ENCODE results near the gene FADS1.
A peak's percentile ranks its signal among the peaks of the same experiment; 100 is the strongest.

The FADS1 gene

DNA sequence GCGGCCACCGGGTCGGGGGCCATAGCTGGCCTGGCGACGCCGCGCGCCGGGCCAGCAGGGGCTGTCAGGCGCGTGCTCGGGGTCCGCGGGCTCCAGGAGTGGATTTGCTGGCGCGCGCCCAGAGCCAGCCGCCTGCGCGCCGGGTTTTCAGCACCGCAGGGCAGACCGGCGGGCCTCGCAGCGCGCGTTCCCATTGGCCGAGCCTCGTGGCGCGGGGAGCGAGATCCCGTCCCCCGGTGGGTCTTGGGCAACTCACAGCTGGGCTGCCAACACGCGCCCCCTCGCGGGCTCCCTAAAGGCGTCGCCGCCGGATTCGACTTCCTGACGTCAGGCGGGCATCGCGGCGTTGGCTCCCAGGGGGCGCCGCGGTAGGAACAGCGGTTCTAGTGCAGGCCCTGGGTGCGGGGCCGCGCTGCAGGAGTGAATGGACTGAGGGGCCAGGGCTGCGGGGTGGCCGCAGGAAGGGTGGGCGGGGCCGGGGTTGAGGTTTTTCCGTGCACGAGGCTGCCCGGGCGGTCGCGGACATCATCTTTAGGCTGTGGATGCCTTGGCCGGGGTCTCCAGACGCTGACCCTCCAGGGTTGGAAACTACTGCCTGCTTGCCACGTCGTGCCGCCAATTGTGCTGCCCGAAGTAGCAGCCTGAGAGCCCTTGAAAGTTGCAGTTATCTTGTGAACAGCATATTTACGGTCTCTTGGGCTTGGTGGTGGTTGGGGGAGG is at the start of gene FADS1:
FADS1 (minus strand) TSS at position 268 of the 720 bp plus-strand sequence; CDS start at position 194, 74 bp downstream.
- DNase-seq = peak; percentile 98

DNA sequence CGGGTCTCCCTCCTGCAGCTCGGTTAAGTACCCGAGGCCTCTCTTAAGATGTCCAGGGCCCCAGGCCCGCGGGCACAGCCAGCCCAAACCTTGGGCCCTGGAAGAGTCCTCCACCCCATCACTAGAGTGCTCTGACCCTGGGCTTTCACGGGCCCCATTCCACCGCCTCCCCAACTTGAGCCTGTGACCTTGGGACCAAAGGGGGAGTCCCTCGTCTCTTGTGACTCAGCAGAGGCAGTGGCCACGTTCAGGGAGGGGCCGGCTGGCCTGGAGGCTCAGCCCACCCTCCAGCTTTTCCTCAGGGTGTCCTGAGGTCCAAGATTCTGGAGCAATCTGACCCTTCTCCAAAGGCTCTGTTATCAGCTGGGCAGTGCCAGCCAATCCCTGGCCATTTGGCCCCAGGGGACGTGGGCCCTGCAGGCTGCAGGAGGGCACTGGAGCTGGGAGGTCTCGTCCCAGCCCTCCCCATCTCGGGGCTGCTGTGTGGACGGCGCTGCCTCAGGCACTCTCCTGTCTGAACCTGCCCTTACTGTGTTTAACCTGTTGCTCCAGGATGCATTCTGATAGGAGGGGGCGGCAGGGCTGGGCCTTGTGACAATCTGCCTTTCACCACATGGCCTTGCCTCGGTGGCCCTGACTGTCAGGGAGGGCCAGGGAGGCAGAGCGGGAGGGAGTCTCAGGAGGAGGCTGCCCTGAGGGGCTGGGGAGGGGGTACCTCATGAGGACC is 49.6 kb upstream of the FADS1 start:
- DNase-seq = no peak

DNA sequence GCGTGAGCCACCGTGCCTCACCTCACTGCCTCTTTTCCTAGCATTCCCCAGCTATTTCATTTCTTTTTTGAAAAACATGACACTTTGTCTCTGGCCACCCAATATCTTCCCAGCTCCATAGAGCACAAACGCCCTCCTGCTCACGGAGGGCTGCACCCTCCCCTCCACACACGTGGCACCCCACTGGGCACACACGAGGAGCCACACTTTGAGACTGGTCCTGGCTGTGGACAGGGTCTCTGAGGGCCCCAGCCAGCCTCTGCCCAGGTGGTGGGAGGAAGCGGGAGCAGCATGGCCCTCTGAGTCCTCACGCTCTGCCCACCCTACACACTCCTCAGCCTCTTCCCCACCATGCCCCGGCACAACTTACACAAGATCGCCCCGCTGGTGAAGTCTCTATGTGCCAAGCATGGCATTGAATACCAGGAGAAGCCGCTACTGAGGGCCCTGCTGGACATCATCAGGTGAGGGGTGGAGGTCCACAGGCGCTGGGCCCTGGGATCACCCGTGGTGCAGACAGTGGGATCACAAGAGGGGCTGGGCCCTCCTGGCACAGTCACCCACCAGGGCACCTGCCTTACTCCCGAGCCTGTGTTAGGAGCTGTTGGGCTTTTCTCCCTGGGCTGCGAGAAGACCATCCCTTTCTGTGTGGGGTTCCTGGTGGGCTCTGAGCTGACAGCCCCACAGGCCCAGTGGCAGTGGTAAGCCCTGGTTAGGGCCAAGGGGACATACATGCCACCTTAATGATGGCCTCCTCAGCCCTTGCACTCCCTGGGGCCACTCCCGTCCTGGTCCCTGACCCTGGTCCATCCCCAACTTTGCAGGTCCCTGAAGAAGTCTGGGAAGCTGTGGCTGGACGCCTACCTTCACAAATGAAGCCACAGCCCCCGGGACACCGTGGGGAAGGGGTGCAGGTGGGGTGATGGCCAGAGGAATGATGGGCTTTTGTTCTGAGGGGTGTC is 48.3 kb upstream of the FADS1 start:
- DNase-seq = no peak

DNA sequence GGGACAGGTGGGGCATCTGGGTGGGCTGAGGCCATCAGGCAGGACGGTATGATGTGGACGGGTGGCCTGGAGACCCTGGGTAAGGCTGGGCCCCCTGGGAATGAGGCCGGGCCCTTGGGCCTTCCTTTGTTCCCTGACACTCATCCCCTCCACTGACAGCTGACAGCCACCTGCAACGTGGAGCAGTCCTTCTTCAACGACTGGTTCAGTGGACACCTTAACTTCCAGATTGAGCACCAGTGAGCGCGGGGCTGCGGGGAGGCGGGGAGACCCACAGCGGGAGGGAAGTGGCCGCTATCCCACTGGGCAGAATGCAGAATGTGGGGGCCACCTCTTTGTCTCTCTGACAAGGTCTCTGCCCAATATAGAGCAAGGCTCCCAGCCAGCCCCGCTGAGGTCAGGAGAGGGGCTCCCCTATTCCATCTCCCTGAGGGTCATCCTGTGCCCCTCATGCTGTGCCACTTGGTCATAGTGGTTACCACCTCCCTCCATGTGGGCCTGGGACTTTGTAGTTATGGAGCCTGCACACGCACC is 46.8 kb upstream of the FADS1 start:
- DNase-seq = no peak

DNA sequence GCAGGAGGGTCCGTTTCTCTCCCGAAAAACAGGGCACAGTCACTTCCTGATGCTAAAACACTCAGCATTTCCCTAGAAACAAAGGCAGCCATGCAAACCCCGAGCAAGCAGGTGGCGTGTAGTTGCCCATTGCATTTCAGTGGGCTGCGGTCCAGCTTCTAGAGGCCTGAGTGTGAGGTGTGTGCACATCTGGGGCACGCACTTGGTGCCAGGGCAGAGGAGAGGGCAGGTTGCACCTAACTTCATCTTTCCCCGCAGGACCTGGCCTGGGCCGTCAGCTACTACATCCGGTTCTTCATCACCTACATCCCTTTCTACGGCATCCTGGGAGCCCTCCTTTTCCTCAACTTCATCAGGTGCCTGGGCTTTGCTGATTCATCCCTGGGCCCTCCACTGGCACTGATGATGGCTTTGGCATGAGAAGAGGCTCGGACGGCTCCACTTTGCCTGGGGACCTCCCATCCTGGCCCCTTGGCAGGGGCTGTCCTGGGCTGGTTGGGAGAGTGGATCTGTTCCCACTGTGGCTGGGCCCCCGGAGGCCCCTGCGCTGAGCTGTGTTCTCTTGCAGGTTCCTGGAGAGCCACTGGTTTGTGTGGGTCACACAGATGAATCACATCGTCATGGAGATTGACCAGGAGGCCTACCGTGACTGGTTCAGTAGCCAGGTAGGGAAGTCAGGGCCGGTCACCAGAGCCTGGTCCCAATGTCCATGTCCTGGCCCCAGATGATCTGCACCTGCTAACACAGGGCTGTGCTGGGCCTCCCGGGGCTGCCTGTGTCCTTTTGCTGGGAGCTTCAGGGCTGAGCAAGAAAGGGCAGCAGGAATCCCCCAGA is 46.1 kb upstream of the FADS1 start:
- DNase-seq = no peak

DNA sequence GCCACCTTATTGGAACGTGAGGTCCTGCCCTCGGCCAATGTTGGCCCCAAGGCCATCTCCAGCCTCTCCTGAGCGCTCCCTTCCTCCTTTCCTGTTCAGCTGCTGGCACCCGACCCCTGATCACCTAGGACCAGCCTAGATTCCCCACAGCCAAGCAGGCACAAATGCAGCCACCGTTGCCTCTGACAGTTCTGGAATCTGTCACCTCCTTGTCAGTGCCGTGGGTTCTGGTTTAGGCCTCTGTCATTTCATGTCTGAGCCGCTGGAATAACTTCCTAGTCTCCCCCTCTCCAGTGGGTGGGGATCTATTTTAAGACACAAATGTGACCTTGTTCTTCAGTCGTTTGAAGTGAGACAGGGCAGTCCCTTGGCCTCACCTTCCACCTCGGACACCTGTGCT is 44.8 kb upstream of the FADS1 start:
- no peak for DNase-seq

DNA sequence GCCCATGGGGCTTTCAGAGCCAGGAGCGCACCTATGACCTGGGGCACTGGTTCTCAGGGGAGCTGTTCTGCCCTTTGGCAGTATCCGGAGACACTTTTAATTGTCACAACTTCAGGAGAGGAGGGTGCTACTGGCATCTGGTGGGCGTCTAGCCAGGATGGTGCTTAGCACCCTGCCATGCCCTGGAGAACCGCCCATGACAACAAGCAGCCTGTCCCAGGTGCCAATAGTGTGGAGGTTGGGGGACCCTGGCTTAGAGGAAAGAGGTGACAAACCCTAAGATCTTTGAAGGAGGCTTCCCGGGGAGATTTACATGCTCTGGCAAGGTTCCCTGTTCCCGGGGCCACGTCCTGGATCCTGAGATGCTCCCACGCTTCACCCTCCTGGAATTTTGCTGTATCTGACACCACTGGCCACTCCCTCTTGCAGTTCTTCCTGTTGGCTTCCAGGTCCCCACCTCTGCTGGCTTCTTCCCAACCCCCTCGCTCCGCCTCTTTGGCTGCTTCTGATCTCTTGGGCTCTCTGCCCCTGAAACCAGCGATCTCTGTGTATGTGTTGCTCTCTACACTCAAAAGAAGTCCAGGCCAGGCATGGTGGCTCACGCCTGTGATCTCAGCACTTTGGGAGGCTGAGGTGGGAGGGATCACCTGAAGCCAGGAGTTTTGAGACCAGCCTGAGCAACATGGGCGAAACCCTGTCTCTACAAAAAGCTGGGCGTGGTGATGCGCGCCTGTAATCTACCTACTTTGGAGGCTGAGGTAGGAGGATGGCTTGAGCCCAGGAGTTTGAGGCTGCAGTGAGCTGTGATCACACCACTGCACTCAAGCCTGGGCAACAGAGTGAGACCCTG is 43.5 kb upstream of the FADS1 start:
- DNase-seq = no peak

DNA sequence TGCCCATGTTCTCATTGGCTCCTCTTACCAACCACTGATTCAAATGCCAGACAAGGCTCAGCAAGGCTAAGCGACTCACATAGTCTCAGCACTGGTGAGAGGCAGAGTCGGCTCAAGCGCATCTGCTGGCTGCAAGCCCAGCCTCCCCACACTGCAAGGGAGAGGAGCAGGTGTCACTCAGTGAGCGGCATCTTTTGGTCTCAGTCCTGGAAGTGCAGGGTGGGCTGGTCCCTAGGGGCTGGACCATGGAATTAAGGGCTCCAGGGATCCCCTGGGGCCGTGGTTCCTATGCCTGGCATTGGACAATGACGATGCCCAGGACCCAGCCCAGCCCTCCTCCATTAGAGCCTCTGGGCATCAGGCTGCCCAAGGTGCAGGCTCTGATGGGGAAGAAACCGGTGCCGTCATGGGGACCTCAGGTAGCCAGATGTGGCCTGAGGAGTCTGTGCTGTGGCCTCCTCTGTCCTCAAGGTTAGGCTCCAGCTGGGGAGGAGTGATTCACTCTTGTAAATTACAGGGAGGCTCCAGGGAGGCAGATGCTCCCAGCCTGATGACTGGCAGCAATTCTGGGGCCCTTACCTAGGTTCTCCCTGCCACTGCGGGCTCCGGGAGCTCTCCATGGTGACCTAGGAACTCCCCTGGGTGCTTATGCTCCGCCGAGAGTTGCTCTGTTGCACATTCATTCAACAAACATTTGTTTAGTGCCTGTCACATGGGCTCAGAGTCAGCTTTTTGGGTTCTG is 39.3 kb upstream of the FADS1 start:
- DNase-seq = no peak

DNA sequence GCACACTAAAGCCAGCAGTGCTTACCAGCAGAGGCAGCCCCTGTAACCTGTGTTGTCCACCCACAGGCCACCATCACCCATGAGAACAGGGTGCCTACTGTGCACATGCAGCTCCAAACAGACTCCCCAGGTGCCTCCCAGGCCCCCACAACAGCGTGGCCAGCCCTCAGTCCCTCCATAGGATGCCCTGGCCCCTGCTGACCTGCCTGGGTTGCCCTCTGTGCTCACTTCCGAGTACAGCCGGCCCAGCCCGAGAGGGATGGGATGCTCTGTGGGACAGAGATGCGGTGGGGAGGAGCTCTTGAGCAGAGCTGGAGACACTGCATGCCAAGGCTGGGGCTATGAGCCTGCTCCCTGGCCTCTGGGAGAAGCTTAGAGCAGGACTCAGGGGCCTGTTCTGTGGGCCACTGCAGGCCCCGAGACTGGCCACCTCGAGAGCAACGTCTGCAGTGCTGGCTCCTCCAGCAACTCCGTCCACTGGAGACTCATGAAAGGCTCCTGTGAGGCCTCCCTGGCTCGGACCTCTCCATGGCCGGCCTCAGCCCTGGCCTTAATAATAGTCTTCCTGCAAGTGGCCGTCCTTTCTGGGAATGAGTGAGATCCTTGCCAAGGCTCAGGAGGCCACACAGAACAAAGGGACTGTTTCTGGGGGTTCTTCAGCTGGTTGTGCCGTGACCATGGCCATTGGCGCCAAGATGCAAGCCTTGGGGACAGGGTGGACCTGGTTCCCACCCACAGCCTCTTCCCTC is 38.3 kb upstream of the FADS1 start:
- no peak for DNase-seq

DNA sequence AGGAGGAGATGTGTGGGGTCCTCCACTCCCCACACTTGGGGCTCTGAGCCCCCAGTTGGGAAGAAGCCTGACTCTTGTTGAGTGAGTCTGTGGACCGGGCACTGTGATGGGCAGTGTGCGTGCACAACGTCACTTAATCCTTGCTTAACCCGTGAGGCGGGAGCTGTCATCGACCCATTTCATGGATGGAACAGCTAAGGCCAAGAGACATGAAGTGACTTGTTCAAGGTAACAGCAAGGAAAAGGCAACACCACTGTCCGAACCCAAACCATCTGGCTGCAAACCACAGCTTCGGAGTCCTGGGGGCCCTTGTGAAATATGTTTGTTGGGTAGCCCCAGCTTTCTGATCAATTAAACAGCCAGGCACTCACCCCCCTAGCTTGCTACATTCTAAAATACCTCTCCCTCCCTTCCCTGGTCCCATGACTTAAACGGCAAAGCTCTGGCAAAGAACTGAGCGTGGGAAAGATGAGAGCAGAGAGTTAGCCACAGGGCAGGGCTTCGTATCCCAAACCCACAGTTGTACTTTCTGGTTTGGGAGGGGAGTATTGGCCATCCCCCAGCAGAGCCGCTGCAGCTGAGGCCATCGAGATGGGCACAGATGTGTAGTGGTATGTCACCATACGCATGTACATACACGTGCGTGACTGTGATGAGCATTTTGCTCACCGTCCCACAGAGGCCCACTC is 37.5 kb upstream of the FADS1 start:
- DNase-seq = no peak

DNA sequence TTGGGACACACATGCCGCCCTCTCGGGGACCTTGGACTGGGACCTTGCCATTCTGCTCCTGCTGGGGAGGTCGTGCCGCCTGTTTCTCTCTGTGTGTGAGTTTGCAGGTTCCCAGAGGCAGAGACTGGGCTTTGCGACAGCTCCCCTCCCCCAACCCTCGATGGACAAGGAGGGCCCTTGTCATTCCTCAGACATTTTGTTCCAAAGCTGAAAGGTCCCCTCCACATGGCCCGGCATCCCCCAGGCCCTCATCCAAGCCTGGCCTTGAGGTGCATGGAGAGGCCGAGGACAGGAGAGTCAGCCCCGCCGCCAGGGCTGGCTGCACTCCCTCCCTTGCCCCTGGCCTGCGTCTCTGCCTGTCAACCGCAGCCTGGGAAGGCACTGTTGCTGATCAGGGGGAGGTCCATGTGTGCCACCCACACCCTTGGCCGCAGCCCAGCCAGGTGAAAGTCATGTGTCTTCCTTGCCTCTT is 36.9 kb upstream of the FADS1 start:
- DNase-seq = no peak

DNA sequence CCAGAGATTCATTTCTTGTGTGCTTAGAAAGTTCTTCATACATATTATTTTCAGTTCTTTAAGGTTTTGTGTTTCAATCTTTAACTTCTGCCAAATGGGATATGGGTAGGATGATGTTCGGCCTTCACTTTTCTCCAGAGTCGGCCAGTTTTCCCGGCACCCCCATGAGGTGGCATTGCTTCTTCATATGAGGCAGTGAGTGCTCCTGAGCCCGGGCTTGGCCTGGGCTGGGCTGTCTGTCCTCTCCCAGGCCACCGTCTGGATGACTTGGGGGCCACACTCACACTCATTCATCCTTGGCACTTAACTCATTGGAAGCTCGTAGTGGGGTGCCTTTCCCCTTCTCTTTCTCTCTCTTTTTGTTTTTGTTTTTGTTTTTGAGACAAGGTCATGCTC is 35.1 kb upstream of the FADS1 start:
- DNase-seq = no peak

DNA sequence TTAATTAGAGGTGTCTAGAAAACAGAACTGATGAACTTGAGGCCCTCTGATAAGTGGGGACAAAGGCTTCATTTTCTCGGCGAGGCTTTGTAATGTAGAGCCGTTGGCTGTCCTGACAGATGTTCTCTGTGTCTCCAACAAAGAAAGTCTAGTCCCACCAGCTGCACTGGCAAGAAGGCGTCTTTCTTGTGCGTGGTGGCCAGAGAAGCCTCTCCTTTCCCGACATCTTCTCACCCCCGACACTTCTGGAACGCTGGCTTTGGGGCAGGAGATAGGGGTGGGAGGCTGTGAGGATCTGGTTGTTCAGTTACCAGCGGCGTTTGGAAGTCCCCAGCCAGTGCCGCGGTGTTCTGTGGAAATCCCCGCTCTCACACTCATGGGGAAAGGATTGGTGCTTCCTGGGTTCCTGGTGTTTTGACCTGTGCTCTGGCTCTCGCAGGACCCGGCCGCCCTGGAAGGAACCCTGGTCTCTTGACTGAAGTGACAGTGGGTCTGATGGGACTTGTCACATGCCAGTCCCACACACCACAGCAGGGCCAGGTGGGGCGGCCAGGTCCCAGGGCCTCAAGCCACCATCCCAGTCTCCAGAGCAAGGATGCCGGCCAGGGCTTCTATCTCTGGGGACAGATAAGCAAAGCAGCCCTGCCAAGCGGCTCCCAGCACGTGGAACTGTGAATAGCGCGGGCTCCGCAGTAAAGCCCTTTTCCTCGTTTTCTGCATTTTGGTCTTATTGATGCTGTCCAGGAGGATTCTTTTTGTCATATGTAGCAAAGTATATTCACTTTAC is 34.5 kb upstream of the FADS1 start:
- DNase-seq = no peak

DNA sequence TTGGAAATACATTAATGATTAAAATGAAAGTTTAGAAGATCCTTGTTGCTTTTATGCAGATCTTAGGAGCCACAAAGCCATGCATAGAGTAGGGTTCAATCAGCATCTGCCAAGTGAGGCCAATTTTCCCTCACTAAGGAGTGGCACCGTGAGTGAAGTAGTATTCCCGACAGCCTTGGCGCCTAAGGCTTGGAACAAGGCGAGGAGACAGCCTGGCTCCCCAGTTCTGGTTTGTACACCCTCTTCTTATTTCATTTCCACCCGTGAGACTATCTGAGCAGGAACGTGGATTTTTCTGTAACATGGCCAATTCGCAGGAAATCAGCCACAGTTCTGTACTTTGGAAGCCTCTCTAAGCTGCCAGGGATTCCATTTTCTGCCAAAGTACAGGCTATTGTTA is 33.9 kb upstream of the FADS1 start:
- DNase-seq = no peak

DNA sequence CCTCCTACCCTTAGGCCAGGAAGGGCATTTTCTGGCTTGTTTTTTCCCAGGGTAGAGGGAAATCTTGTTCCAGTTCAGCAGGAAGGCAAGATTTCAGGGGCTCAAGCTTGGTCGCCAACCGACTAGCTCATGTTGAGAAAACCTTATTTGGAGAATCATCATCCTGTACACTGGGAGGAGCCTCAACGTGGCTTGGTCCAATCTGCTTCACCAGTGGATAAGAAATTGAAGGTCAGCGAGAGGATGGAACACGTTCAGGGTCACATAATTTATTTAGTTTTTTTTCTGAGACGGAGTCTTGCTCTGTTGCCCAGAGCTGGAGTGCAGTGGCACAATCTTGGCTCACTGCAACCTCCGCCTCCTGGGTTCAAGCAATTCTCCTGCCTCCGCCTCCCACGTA is 31.8 kb upstream of the FADS1 start:
- DNase-seq = no peak

DNA sequence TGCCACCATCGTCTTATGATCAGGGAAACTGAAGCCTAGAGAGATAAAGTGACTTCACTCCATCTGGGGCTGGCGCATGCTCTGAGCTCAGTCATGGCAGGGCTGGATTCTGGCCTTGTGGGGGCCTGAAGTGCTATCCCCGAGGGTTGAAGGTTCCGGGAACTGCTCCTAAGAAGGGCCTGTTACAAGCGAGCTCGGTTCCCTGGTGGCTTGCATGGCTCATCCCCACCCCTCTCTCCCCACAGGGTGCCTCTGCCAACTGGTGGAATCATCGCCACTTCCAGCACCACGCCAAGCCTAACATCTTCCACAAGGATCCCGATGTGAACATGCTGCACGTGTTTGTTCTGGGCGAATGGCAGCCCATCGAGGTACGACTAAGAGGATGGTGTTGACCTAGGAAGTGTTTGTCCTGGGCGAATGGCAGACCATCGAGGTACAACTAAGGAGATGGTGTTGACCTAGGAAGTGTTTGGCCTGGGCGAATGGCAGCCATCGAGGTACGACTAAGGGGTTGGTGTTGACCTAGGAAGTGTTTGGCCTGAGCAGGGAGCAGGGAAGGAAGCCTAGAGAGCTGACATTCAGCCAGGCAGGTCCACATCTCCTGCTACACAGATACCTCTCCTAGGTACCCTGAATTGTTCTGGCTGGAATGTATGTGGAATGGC is 31.2 kb upstream of the FADS1 start:
- DNase-seq = no peak

DNA sequence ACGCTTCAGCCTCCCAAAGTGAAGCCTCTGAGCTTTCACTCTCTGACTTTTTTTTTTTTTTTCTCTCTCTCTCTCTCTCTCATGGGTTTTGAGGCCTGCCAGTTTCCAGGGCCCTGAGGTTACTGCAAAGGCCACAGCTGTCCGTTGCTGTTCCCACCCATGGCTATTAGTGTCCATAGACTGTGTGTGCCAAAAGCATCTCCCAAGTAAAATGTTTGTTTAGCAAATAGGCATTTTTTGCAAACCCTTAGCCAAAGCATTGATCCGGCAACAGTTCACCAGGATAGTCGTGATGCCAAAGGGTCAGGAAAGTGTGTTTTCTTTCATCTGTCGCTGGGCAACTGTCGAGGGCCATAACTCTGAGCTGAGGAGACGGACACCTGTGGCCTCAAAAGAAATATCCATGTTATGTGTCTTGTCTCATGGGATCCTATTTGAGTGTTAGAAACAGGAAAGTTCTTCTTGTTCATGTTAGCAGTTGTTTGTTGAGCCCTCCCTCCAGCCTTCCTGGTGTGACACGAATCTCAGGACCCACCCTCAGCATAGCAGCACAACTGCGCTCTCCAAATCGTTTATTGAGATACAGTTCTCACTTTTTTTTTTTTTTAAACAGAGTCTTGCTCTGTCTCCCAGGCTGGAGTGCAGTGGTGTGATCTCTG is 29.7 kb upstream of the FADS1 start:
- DNase-seq = no peak
